B cell (primary cell): ENCODE measurements around the gene FAU. TPM values are rescaled to one million over a fixed set of nuclear protein-coding genes. Genes with fewer than 3 reads are reported as not detected.

Source experiments
- ATAC-seq: fragments of 200-7000 bp; cut with Tn5 transposase; one replicate; pipeline ENCODE4 v1.10.0; 2021; ENCODE audit warnings: low read depth, mild to moderate bottlenecking, moderate number of reproducible peaks, moderate library complexity
- CTCF ChIA-PET: fragments of 350-600 bp; sonication (Branson Sonifier 250); formaldehyde crosslinking; loops from one replicate; lab custom pipeline; 2021; ENCODE audit warnings: antibody characterized with exemption, inconsistent platforms; lab: Charles Lee
- POLR2A ChIA-PET: fragments of 350-600 bp; sonication (Branson Sonifier 250); formaldehyde crosslinking; loops from one replicate; lab custom pipeline; 2021; ENCODE audit warnings: antibody characterized with exemption; lab: Charles Lee
- DNase-seq: peaks from one replicate; pipeline ENCODE4 v3.0.0; 2013
- H2AFZ ChIP-seq: 2 replicates; pipeline ENCODE4 v1.6.1; 2012; ENCODE audit warnings: mild to moderate bottlenecking, low read depth, low read length; ENCODE audit not compliant: insufficient read depth, poor library complexity, severe bottlenecking
- H3K27ac ChIP-seq, 2 donors: 1 replicate in 1 of 2; 2 replicates in 1 of 2; pipeline ENCODE4 v1.5.1; 2012 to 2013; ENCODE audit warnings: low read length in 2 of 2, mild to moderate bottlenecking in 2 of 2, moderate library complexity in 1 of 2
- H3K27me3 ChIP-seq, 4 experiments: fragments of 200-600 bp in 1 of 4; sonication (generic) in 1 of 4; replicated peaks in 1 of 4; 1 replicate in 2 of 4; 2 replicates in 2 of 4; pipeline versions ENCODE4 v1.6.1 to v1.7.0; 2013 to 2016; ENCODE audit warnings: low read length in 3 of 4, mild to moderate bottlenecking in 2 of 4, mixed read lengths in 1 of 4, moderate library complexity in 1 of 4; ENCODE audit not compliant: insufficient read depth in 4 of 4, control insufficient read depth in 3 of 4; ENCODE audit errors: control extremely low read depth in 1 of 4
- H3K36me3 ChIP-seq, 2 experiments: replicated peaks in 1 of 2; 1 replicate in 1 of 2; 2 replicates in 1 of 2; pipeline versions ENCODE4 v1.6.1 to v1.7.1; 2013; ENCODE audit warnings: low read length in 1 of 2; ENCODE audit not compliant: insufficient read depth in 2 of 2, control insufficient read depth in 1 of 2; ENCODE audit errors: control extremely low read depth in 1 of 2, extremely low read depth in 1 of 2
- H3K4me1 ChIP-seq, 2 donors: fragments of 200-600 bp in 1 of 2; sonication (generic) in 1 of 2; 1 replicate in 1 of 2; 2 replicates in 1 of 2; pipeline versions ENCODE4 v1.5.1 to v1.6.1; 2013 to 2017; ENCODE audit warnings: low read length in 2 of 2; ENCODE audit not compliant: control insufficient read depth in 2 of 2, insufficient read depth in 2 of 2
- H3K4me2 ChIP-seq: replicated peaks from 2 replicates; pipeline ENCODE3; 2012; ENCODE audit warnings: mild to moderate bottlenecking, low read depth, low read length; ENCODE audit not compliant: poor library complexity, severe bottlenecking
- H3K4me3 ChIP-seq, 5 experiments: fragments of 200-600 bp in 1 of 5; sonication (generic) in 1 of 5; 1 replicate in 3 of 5; 2 replicates in 2 of 5; pipeline versions ENCODE4 v1.5.1 to v1.7.0; 2011 to 2016; ENCODE audit warnings: low read length in 4 of 5, mild to moderate bottlenecking in 4 of 5, low read depth in 2 of 5, control low read depth in 1 of 5, moderate library complexity in 1 of 5; ENCODE audit not compliant: insufficient read depth in 1 of 5; ENCODE audit errors: control extremely low read depth in 1 of 5, extremely low read depth in 1 of 5
- H3K79me2 ChIP-seq: fragments of 200-600 bp; sonication (generic); one replicate; pipeline ENCODE4 v1.6.0; 2016; ENCODE audit warnings: low read length; ENCODE audit not compliant: control insufficient read depth, insufficient read depth
- H3K9ac ChIP-seq: fragments of 200-600 bp; sonication (generic); 2 replicates; pipeline ENCODE4 v1.6.1; 2017; ENCODE audit warnings: mild to moderate bottlenecking, low read length, moderate library complexity
- H3K9me3 ChIP-seq, 3 donors: one replicate each; pipeline versions ENCODE4 v1.6.1 to v1.7.1; 2013; ENCODE audit warnings: low read length in 2 of 3; ENCODE audit not compliant: control insufficient read depth in 2 of 3, insufficient read depth in 1 of 3; ENCODE audit errors: control extremely low read depth in 1 of 3
- H4K20me1 ChIP-seq: 2 replicates; pipeline ENCODE4 v1.6.0; 2012; ENCODE audit warnings: mild to moderate bottlenecking, low read length; ENCODE audit not compliant: insufficient read depth, control insufficient read depth, poor library complexity, severe bottlenecking
- H3K27ac Mint-ChIP-seq: one replicate; pipeline ENCODE4 v1.8.0; 2021; ENCODE audit warnings: mixed read lengths
- H3K27me3 Mint-ChIP-seq: one replicate; pipeline ENCODE4 v1.8.0; 2021; ENCODE audit warnings: mixed read lengths
- H3K4me1 Mint-ChIP-seq: one replicate; pipeline ENCODE4 v1.8.0; 2021; ENCODE audit warnings: mixed read lengths
- H3K4me3 Mint-ChIP-seq: one replicate; pipeline ENCODE4 v1.8.0; 2021; ENCODE audit warnings: mixed read lengths
- H3K9me3 Mint-ChIP-seq: one replicate; pipeline ENCODE4 v1.8.0; 2022; ENCODE audit warnings: mixed read lengths; ENCODE audit not compliant: insufficient read depth
- CTCF ChIP-seq: fragments of 200-600 bp; IDR thresholded peaks from one replicate; pipeline ENCODE4 v1.8.0; 2022; ENCODE audit warnings: antibody characterized with exemption, mild to moderate bottlenecking
- EZH2 ChIP-seq: IDR thresholded peaks from 2 replicates; pipeline ENCODE4 v1.6.1; 2012; ENCODE audit warnings: borderline replicate concordance, low read depth, mild to moderate bottlenecking, moderate library complexity, low read length; ENCODE audit not compliant: insufficient read depth, poor library complexity, severe bottlenecking
- WGBS: methylation state at CpG from one replicate; pipeline ENCODE4 v1.1.5; 2013; ENCODE audit warnings: missing lambda C conversion rate; ENCODE audit not compliant: insufficient coverage; 5-methylcytosine and 5-hydroxymethylcytosine counted together
- intact Hi-C: fragments of 100-400 bp; cut with micrococcal nuclease; formaldehyde crosslinking; loops from one replicate; pipeline ENCODE4 v1.10.0; 2022
- polyA plus RNA-seq: library from polyadenylated mRNA; depleted of rRNA; stranded (reverse); fragments of >200 nt; gene quantifications from 2 replicates; pipeline ENCODE4 v1.2.3, GENCODE V29; 2012
- total RNA-seq, 2 donors: library from RNA; stranded (reverse); fragments of 120-200 nt in 1 of 2; gene quantifications; 1 replicate in 1 of 2; 2 replicates in 1 of 2; pipeline versions ENCODE4 v1.2.3 to v1.2.4, GENCODE V29; 2013 to 2022

FAU gene
- total and polyA plus RNA-seq, 2 donors (not counting 1 experiment from before 2014, with no cell fraction given) = 1,318 to 1,559 TPM

GRCh38 chr11:65124480-65125196 is 2.7 kb upstream of the FAU start:
- Histone ChIP-seq H3K4me1 (peaks cover 30 to 48% of the 10 kb centered on the region in 2 donors), H3K79me2 (peaks cover 79% of the 10 kb centered on the region), H3K27me3 (no peaks in the 10 kb centered on the region), H2AFZ (no peak overlapping the region), H3K27ac (no peak overlapping the region), H3K36me3 (peaks cover 2 to 73% of the 10 kb centered on the region in 2 experiments), H3K9ac (no peak overlapping the region), H3K4me3 (no peak overlapping the region), H3K4me2 (no peak overlapping the region), H4K20me1 (peaks cover 49% of the 10 kb centered on the region), H3K9me3 (no peaks in the 10 kb centered on the region)
- POLR2A ChIA-PET = interaction anchor here (1.0 kb wide), 1 partner anchor 49 kb away, joined by 3 read pairs; no protein-coding TSS in a partner anchor
- CTCF ChIA-PET = interaction anchor here (0.6 to 4.4 kb wide), 3 partner anchors 12 to 1985 kb away, joined by 3 to 20 read pairs (median 5); partner anchors contain the start of genes CAPN1 and TM7SF2
- no peak for TF ChIP-seq CTCF
- DNase-seq = no peak
- Mint-ChIP-seq H3K9me3 (no peaks in the 10 kb centered on the region), H3K4me3 (peak overlapping the region; percentile 64), H3K27ac (peak overlapping the region; percentile 47), H3K4me1 (peaks cover 43% of the 10 kb centered on the region), H3K27me3 (no peaks in the 10 kb centered on the region)
- ATAC-seq = no peak
- 100% methylated on average over 1 of the region's 5 CpGs for WGBS
- intact Hi-C loops = no loop called here

- Histone ChIP-seq H3K4me3 (peak overlapping the region; percentile 65 to 98 (median 95)), H3K27me3 (no peaks in the 10 kb centered on the region), H2AFZ (peak overlapping the region; percentile 58), H3K4me1 (peaks cover 31 to 47% of the 10 kb centered on the region in 2 donors), H3K9ac (peak overlapping the region; percentile 95), H4K20me1 (peaks cover 34% of the 10 kb centered on the region), H3K4me2 (peak overlapping the region; percentile 92), H3K9me3 (no peaks in the 10 kb centered on the region), H3K36me3 (peaks cover 0 to 54% of the 10 kb centered on the region in 2 experiments), H3K79me2 (peaks cover 79% of the 10 kb centered on the region), H3K27ac (peak overlapping the region; percentile 93 to 96)
- Mint-ChIP-seq H3K27ac (peak overlapping the region; percentile 99), H3K4me1 (peaks cover 58% of the 10 kb centered on the region), H3K27me3 (no peaks in the 10 kb centered on the region), H3K4me3 (peak overlapping the region; percentile 98), H3K9me3 (no peaks in the 10 kb centered on the region)
- ChIA-PET POLR2A (interaction anchor here (0.6 to 7.3 kb wide), 13 partner anchors 10 to 1161 kb away, joined by 3 to 160 read pairs (median 3); partner anchors contain the start of genes CAPN1, EHBP1L1, MAJIN and PPP2R5B), CTCF (interaction anchor here (0.8 to 5.0 kb wide), 16 partner anchors 8 to 672 kb away, joined by 3 to 47 read pairs (median 4); partner anchors contain the start of genes ARL2, CAPN1, CDC42BPG and SYVN1)
- intact Hi-C loops = no loop called here
- no peak for TF ChIP-seq CTCF
- TF ChIP-seq EZH2 = no peak
- under 1% methylated on average over 22 of the region's 22 CpGs for WGBS
- ATAC-seq (no peak), DNase-seq (no peak)
These were observed 478 bp downstream of the FAU start for GRCh38 chr11:65121447-65121864.
